ENCODE data around the gene PEX19.
A peak's percentile ranks its signal among the peaks of the same experiment; 100 is the strongest.
"Not testable (repeated sequence)": the region's sequence is repeated elsewhere in the genome, so short reads cannot be mapped to it uniquely, and the experiment has no call there.

PEX19 gene

GRCh38 chr1:160284782-160285344 lies at the start of gene PEX19:
TSS of gene PEX19 (minus strand) at chr1:160285133. CDS start at chr1:160285124, 9 bp downstream.
- peak; percentile 89 for DNase-seq

- DNase-seq, result no peak
These were observed 47.6 kb upstream of the PEX19 start for GRCh38 chr1:160332516-160332915.

GRCh38 chr1:160330119-160330518 lies 45.2 kb upstream of the PEX19 start:
- DNase-seq, result no peak

GRCh38 chr1:160328184-160328583 lies 43.3 kb upstream of the PEX19 start:
- DNase-seq, result no peak

- no peak for DNase-seq
These were observed 41.5 kb upstream of the PEX19 start for GRCh38 chr1:160326418-160326817.

- peak; percentile 97 for DNase-seq
These were observed 40.3 kb upstream of the PEX19 start for GRCh38 chr1:160325252-160325651.

- no peak for DNase-seq
These were observed 37.9 kb upstream of the PEX19 start for GRCh38 chr1:160322831-160323230.

- no peak for DNase-seq
These were observed 30.4 kb upstream of the PEX19 start for GRCh38 chr1:160315359-160315758.

GRCh38 chr1:160309571-160309970 lies 24.6 kb upstream of the PEX19 start:
- DNase-seq, result no peak

GRCh38 chr1:160309185-160309557 lies 24.2 kb upstream of the PEX19 start:
- DNase-seq, result no peak

- DNase-seq, result no peak
These were observed 23.7 kb upstream of the PEX19 start for GRCh38 chr1:160308451-160309184.

GRCh38 chr1:160307118-160307791 lies 22.3 kb upstream of the PEX19 start:
- DNase-seq, result no peak

GRCh38 chr1:160300173-160300572 lies 15.2 kb upstream of the PEX19 start:
- DNase-seq, result no peak

GRCh38 chr1:160296036-160296435 lies 11.1 kb upstream of the PEX19 start:
- DNase-seq, result no peak

GRCh38 chr1:160293020-160293968 lies 8.4 kb upstream of the PEX19 start:
- no peak for DNase-seq

GRCh38 chr1:160291248-160292220 lies 6.6 kb upstream of the PEX19 start:
- peak; percentile 75 for DNase-seq

GRCh38 chr1:160287769-160288168 lies 2.8 kb upstream of the PEX19 start:
- not testable (repeated sequence) for DNase-seq

- DNase-seq, result no peak
These were observed 573 bp upstream of the PEX19 start for GRCh38 chr1:160285506-160285905.

- peak; percentile 13 for DNase-seq
These were observed 632 bp downstream of the PEX19 start for GRCh38 chr1:160284220-160284781.

GRCh38 chr1:160282807-160283206 lies 2.1 kb downstream of the PEX19 start:
- no peak for DNase-seq

GRCh38 chr1:160277987-160278386 lies 6.9 kb downstream of the PEX19 start:
- DNase-seq, result no peak

Data from NCI-H510A treated with DMSO at 0.1 percent for 48 hours (cell line).